ENCODE results near the gene AGBL1.

GRCh38 chr15:86193716-86194380, 114.2 kb downstream of the AGBL1 start:
- TF ChIP-seq POLR2AphosphoS5 (IDR thresholded peaks at IDR 0.05; ENCODE audit: low read depth) (no peak), EZH2phosphoT487 (IDR thresholded peaks at IDR 0.05; ENCODE audit: unreplicated experiment) (no peak), JUNB (IDR thresholded peaks at IDR 0.05; ENCODE audit: unreplicated experiment) (no peak), EZH2 (IDR thresholded peaks at IDR 0.05; ENCODE audit: low read depth, unreplicated experiment) (no peak), REST (IDR thresholded peaks at IDR 0.05; ENCODE audit: unreplicated experiment) (no peak), ZNF114 (CRISPR knock-in tag; IDR thresholded peaks at IDR 0.05) (no peak), CREB1 (CRISPR knock-in tag; IDR thresholded peaks at IDR 0.05; ENCODE audit: low read depth) (no peak), NANOG (IDR thresholded peaks at IDR 0.05; ENCODE audit: borderline replicate concordance) (no peak)
- TF ChIP-seq, protein P1, sequence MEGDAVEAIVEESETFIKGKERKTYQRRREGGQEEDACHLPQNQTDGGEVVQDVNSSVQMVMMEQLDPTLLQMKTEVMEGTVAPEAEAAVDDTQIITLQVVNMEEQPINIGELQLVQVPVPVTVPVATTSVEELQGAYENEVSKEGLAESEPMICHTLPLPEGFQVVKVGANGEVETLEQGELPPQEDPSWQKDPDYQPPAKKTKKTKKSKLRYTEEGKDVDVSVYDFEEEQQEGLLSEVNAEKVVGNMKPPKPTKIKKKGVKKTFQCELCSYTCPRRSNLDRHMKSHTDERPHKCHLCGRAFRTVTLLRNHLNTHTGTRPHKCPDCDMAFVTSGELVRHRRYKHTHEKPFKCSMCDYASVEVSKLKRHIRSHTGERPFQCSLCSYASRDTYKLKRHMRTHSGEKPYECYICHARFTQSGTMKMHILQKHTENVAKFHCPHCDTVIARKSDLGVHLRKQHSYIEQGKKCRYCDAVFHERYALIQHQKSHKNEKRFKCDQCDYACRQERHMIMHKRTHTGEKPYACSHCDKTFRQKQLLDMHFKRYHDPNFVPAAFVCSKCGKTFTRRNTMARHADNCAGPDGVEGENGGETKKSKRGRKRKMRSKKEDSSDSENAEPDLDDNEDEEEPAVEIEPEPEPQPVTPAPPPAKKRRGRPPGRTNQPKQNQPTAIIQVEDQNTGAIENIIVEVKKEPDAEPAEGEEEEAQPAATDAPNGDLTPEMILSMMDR (conservative IDR thresholded peaks at IDR 0.05; ENCODE audit: low read depth in 2 of 2): no peak
- TF ChIP-seq, protein P2, sequence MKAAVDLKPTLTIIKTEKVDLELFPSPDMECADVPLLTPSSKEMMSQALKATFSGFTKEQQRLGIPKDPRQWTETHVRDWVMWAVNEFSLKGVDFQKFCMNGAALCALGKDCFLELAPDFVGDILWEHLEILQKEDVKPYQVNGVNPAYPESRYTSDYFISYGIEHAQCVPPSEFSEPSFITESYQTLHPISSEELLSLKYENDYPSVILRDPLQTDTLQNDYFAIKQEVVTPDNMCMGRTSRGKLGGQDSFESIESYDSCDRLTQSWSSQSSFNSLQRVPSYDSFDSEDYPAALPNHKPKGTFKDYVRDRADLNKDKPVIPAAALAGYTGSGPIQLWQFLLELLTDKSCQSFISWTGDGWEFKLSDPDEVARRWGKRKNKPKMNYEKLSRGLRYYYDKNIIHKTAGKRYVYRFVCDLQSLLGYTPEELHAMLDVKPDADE (IDR thresholded peaks at IDR 0.05): no peak

All from GM23338 (cell line).